C4-2B (cell line): ENCODE results near the gene CKAP2L.

Source experiments
- ZFX ChIP-seq: fragments of 450-650 bp; IDR thresholded peaks from 2 replicates; pipeline ENCODE4 v1.6.1; 2017
- TF ChIP-seq, protein P1 (sequence below): fragments of 450-650 bp; conservative IDR thresholded peaks from 2 replicates; pipeline ENCODE4 v1.5.1; 2017; ENCODE audit warnings: mild to moderate bottlenecking

DNA sequence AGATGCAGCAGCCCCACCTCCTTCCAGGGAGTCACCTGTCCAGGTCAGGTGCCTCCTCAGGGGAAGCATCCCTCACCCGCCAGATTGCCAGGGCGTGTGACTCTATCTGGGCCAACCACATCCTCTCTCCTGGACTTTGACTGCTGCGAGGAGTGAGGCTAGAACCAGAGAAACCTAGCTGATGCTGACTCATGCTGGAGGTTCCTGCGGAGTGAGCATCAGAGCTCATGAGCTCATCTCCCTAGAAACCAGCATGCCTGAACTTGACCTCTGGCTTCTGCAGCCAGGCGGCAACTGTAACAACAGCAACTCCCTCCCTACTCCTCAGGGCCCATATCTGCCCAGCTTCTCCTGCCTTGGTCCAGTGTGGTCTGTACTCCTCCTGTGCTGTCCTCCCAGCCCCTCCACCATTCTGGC is 71.9 kb downstream of the CKAP2L start:
- TF ChIP-seq, protein P1, sequence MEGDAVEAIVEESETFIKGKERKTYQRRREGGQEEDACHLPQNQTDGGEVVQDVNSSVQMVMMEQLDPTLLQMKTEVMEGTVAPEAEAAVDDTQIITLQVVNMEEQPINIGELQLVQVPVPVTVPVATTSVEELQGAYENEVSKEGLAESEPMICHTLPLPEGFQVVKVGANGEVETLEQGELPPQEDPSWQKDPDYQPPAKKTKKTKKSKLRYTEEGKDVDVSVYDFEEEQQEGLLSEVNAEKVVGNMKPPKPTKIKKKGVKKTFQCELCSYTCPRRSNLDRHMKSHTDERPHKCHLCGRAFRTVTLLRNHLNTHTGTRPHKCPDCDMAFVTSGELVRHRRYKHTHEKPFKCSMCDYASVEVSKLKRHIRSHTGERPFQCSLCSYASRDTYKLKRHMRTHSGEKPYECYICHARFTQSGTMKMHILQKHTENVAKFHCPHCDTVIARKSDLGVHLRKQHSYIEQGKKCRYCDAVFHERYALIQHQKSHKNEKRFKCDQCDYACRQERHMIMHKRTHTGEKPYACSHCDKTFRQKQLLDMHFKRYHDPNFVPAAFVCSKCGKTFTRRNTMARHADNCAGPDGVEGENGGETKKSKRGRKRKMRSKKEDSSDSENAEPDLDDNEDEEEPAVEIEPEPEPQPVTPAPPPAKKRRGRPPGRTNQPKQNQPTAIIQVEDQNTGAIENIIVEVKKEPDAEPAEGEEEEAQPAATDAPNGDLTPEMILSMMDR: no peak
- no peak for TF ChIP-seq ZFX
